HEK293 (cell line): Measurements from ENCODE around the gene MIEN1.
A peak's percentile ranks its signal among the peaks of the same experiment; 100 is the strongest.

Experiments
- CTCF ChIA-PET: fragments of 350-600 bp; formaldehyde crosslinking; extraction: SDS; loops from one replicate; lab custom pipeline; 2021; ENCODE audit warnings: antibody characterized with exemption; lab: Yijun Ruan, JAX
- POLR2A ChIA-PET: fragments of 300-600 bp; formaldehyde crosslinking; extraction: SDS; loops from one replicate; lab custom pipeline; 2020; ENCODE audit warnings: antibody characterized with exemption, inconsistent platforms; lab: Yijun Ruan, JAX
- H3K27ac ChIP-seq: fragments of 200-500 bp; sonication (Bioruptor generic); 2 replicates; pipeline ENCODE4 v1.5.1; 2014; ENCODE audit warnings: low read depth, low read length, control low read depth, inconsistent platforms; ENCODE audit errors: extremely low read depth
- H3K36me3 ChIP-seq, 2 experiments: fragments of 200-500 bp in 1 of 2; sonication (Bioruptor generic) in 1 of 2; 1 replicate in 1 of 2; 2 replicates in 1 of 2; pipeline ENCODE4 v1.5.1; 2014 to 2017; ENCODE audit warnings: inconsistent platforms in 2 of 2, low read length in 2 of 2; ENCODE audit not compliant: control insufficient read depth in 2 of 2, insufficient read depth in 1 of 2
- H3K4me1 ChIP-seq: fragments of 200-500 bp; sonication (Bioruptor generic); 2 replicates; pipeline ENCODE4 v1.5.1; 2014; ENCODE audit warnings: mild to moderate bottlenecking, low read length, inconsistent platforms; ENCODE audit not compliant: control insufficient read depth, insufficient read depth
- H3K4me3 ChIP-seq: 2 replicates; pipeline ENCODE4 v1.5.1; 2011; ENCODE audit warnings: low read depth, mild to moderate bottlenecking, control low read depth, low read length, moderate library complexity
- H3K9me3 ChIP-seq: fragments of 200-500 bp; sonication (Bioruptor generic); 2 replicates; pipeline ENCODE4 v1.5.1; 2014; ENCODE audit warnings: low read depth, low read length, inconsistent platforms; ENCODE audit not compliant: control insufficient read depth, insufficient read depth
- EGR2 ChIP-seq: fragments of 450-650 bp; formaldehyde crosslinking; IDR thresholded peaks from 2 replicates; pipeline ENCODE4 v1.5.1; 2016; ENCODE audit warnings: low read depth, missing biosample characterization, missing genetic modification characterization
- GLIS2 ChIP-seq: fragments of 450-650 bp; formaldehyde crosslinking; IDR thresholded peaks from 2 replicates; pipeline ENCODE4 v1.5.1; 2016; ENCODE audit warnings: missing biosample characterization, missing genetic modification characterization
- KLF1 ChIP-seq: fragments of 450-650 bp; formaldehyde crosslinking; IDR thresholded peaks from 2 replicates; pipeline ENCODE4 v1.5.1; 2016; ENCODE audit warnings: missing biosample characterization, missing genetic modification characterization
- KLF8 ChIP-seq: fragments of 450-650 bp; formaldehyde crosslinking; IDR thresholded peaks from 2 replicates; pipeline ENCODE4 v1.5.1; 2016; ENCODE audit warnings: missing biosample characterization, missing genetic modification characterization
- KLF9 ChIP-seq: fragments of 450-650 bp; formaldehyde crosslinking; IDR thresholded peaks from 2 replicates; pipeline ENCODE4 v1.5.1; 2016; ENCODE audit warnings: missing biosample characterization, missing genetic modification characterization, low read depth
- PATZ1 ChIP-seq: fragments of 450-650 bp; formaldehyde crosslinking; IDR thresholded peaks from 2 replicates; pipeline ENCODE4 v1.5.1; 2016; ENCODE audit warnings: missing biosample characterization, missing genetic modification characterization
- SP2 ChIP-seq: fragments of 450-650 bp; formaldehyde crosslinking; IDR thresholded peaks from 2 replicates; pipeline ENCODE4 v1.5.1; 2016; ENCODE audit warnings: missing biosample characterization, missing genetic modification characterization
- SP3 ChIP-seq: fragments of 450-650 bp; formaldehyde crosslinking; IDR thresholded peaks from 2 replicates; pipeline ENCODE4 v1.5.1; 2016; ENCODE audit warnings: missing biosample characterization, missing genetic modification characterization
- ZBTB20 ChIP-seq: fragments of 450-650 bp; formaldehyde crosslinking; IDR thresholded peaks from 2 replicates; pipeline ENCODE4 v1.5.1; 2016; ENCODE audit warnings: missing biosample characterization, missing genetic modification characterization
- ZBTB21 ChIP-seq: fragments of 450-650 bp; formaldehyde crosslinking; IDR thresholded peaks from 2 replicates; pipeline ENCODE4 v1.5.1; 2017; ENCODE audit warnings: missing biosample characterization, missing genetic modification characterization
- ZFHX2 ChIP-seq: fragments of 450-650 bp; formaldehyde crosslinking; conservative IDR thresholded peaks from 2 replicates; pipeline ENCODE4 v1.5.1; 2016; ENCODE audit warnings: missing biosample characterization, missing genetic modification characterization
- ZNF10 ChIP-seq: fragments of 450-650 bp; formaldehyde crosslinking; IDR thresholded peaks from 2 replicates; pipeline ENCODE4 v1.5.1; 2017; ENCODE audit warnings: missing biosample characterization, missing genetic modification characterization
- ZNF16 ChIP-seq: fragments of 450-650 bp; formaldehyde crosslinking; IDR thresholded peaks from 2 replicates; pipeline ENCODE4 v1.5.1; 2016; ENCODE audit warnings: low read depth, missing biosample characterization, missing genetic modification characterization
- ZNF416 ChIP-seq: fragments of 450-650 bp; formaldehyde crosslinking; IDR thresholded peaks from 2 replicates; pipeline ENCODE4 v1.5.1; 2016; ENCODE audit warnings: missing biosample characterization, missing genetic modification characterization
- ZNF488 ChIP-seq: fragments of 450-650 bp; formaldehyde crosslinking; IDR thresholded peaks from 2 replicates; pipeline ENCODE4 v1.5.1; 2016; ENCODE audit warnings: missing biosample characterization, missing genetic modification characterization
- ZNF518A ChIP-seq: fragments of 450-650 bp; formaldehyde crosslinking; conservative IDR thresholded peaks from 2 replicates; pipeline ENCODE4 v1.5.1; 2016; ENCODE audit warnings: low read depth, missing biosample characterization, missing genetic modification characterization
- ZNF621 ChIP-seq: fragments of 450-650 bp; formaldehyde crosslinking; IDR thresholded peaks from 2 replicates; pipeline ENCODE4 v1.5.1; 2017; ENCODE audit warnings: missing biosample characterization, missing genetic modification characterization
- ZNF670 ChIP-seq: fragments of 450-650 bp; formaldehyde crosslinking; IDR thresholded peaks from 2 replicates; pipeline ENCODE4 v1.5.1; 2016; ENCODE audit warnings: missing biosample characterization, missing genetic modification characterization, low read depth
- ZNF76 ChIP-seq: fragments of 450-650 bp; formaldehyde crosslinking; IDR thresholded peaks from 2 replicates; pipeline ENCODE4; 2016; ENCODE audit warnings: low read depth, missing biosample characterization, missing genetic modification characterization, borderline replicate concordance
- ZNF768 ChIP-seq: fragments of 450-650 bp; formaldehyde crosslinking; IDR thresholded peaks from 2 replicates; pipeline ENCODE4 v1.5.1; 2018; ENCODE audit warnings: missing biosample characterization, mild to moderate bottlenecking, missing genetic modification characterization

Gene MIEN1

GRCh38 chr17:39722965-39723848 is 7.1 kb downstream of the MIEN1 start:
- POLR2A ChIA-PET, result interaction anchor here (1.0 to 1.4 kb wide), 2 partner anchors 23 to 35 kb away, joined by 3 read pairs; partner anchors contain the start of gene PGAP3
- H3K27ac ChIP-seq, result no peak overlapping the region
- no peak overlapping the region for H3K4me3 ChIP-seq
- CTCF ChIA-PET, result interaction anchor here (0.7 kb wide), 1 partner anchor 70 kb away, joined by 3 read pairs; no protein-coding TSS in a partner anchor
- H3K36me3 ChIP-seq, result peaks cover 7 to 68% of the 10 kb centered on the region in 2 experiments; a peak in 2 of 3 replicates
- H3K9me3 ChIP-seq, result no peaks in the 10 kb centered on the region
- TF ChIP-seq ZNF670 (tag by site-specific recombination) (no peak), ZNF10 (tag by site-specific recombination) (peak; percentile 25; the same call in 1 of the 2 replicates), PATZ1 (tag by site-specific recombination) (0 out of 2 replicates have a peak, but pooled peaks have one; percentile 33), ZNF16 (tag by site-specific recombination) (peak; percentile 84), KLF8 (tag by site-specific recombination) (peak; percentile 40; the same call in 1 of the 2 replicates), EGR2 (0 out of 2 replicates have a peak, but pooled peaks have one; percentile 43), ZNF768 (tag by site-specific recombination) (no peak), ZNF416 (no peak), ZNF488 (tag by site-specific recombination) (no peak), SP3 (tag by site-specific recombination) (peak; percentile 36; the same call in 1 of the 2 replicates), GLIS2 (peak; percentile 66), KLF9 (peak; percentile 91), KLF1 (peak; percentile 93), ZBTB21 (tag by site-specific recombination) (no peak), ZBTB20 (no peak), ZNF621 (tag by site-specific recombination) (no peak), SP2 (tag by site-specific recombination) (peak; percentile 58), ZNF76 (no peak), ZFHX2 (tag by site-specific recombination) (peak; percentile 40), ZNF518A (tag by site-specific recombination) (no peak)
- no peaks in the 10 kb centered on the region for H3K4me1 ChIP-seq
